ENCODE data around the gene TMEM132A. TPM values are rescaled to one million over a fixed set of nuclear protein-coding genes. Genes with fewer than 3 reads are reported as not detected.

Gene TMEM132A
- total and polyA plus RNA-seq, 4 donors = 0.60 to 1.6 (median 1.1) TPM

- TF ChIP-seq CTCF (IDR thresholded peaks at IDR 0.05; ENCODE audit: low read depth, low read length, missing input control) = no peak
- no peak for TF ChIP-seq JUND (IDR thresholded peaks at IDR 0.05)
- no peak for TF ChIP-seq SP1 (IDR thresholded peaks at IDR 0.05)
- TF ChIP-seq ATF3 (IDR thresholded peaks at IDR 0.05) = no peak
- no peak for TF ChIP-seq RXRA (IDR thresholded peaks at IDR 0.05)
- TF ChIP-seq RAD21 (IDR thresholded peaks at IDR 0.05) = no peak
- no peak for TF ChIP-seq HNF4A (conservative IDR thresholded peaks at IDR 0.05)
These were observed 23.4 kb downstream of the TMEM132A start (continued) for GRCh38 chr11:60947700-60948099.

- no peak for TF ChIP-seq NR2F2 (IDR thresholded peaks at IDR 0.05)
- no peak for TF ChIP-seq YY1 (IDR thresholded peaks at IDR 0.05)
- TF ChIP-seq GABPA (IDR thresholded peaks at IDR 0.05 in 1 of 2, conservative IDR thresholded peaks at IDR 0.05 in 1 of 2) = no peak
- TF ChIP-seq HNF4A (conservative IDR thresholded peaks at IDR 0.05) = no peak
- no peak for TF ChIP-seq REST (IDR thresholded peaks at IDR 0.05)
- no peak for TF ChIP-seq CTCF (IDR thresholded peaks at IDR 0.05; ENCODE audit: low read depth, low read length, missing input control)
- TF ChIP-seq MAX (IDR thresholded peaks at IDR 0.05) = no peak
- TF ChIP-seq TAF1 (conservative IDR thresholded peaks at IDR 0.05) = no peak
- TF ChIP-seq JUND (IDR thresholded peaks at IDR 0.05) = no peak
- TF ChIP-seq SP1 (IDR thresholded peaks at IDR 0.05) = no peak
- no peak for TF ChIP-seq ATF3 (IDR thresholded peaks at IDR 0.05)
- no peak for TF ChIP-seq HNF4G (IDR thresholded peaks at IDR 0.05)
- no peak for TF ChIP-seq RAD21 (IDR thresholded peaks at IDR 0.05)
- TF ChIP-seq FOXA2 (IDR thresholded peaks at IDR 0.05) = no peak
- TF ChIP-seq FOXA1 (IDR thresholded peaks at IDR 0.05) = no peak
- no peak for TF ChIP-seq EGR1 (IDR thresholded peaks at IDR 0.05; ENCODE audit: low read depth in 2 of 2)
- TF ChIP-seq ZBTB33 (IDR thresholded peaks at IDR 0.05) = no peak
- no peak for TF ChIP-seq RXRA (IDR thresholded peaks at IDR 0.05)
- Histone ChIP-seq H3K4me1 (ENCODE audit: control insufficient read depth in 4 of 4, insufficient read depth in 4 of 4, low read length in 3 of 4) (peaks cover 5 to 23% (median 14%) of the 10 kb centered on the region in 4 donors), H3K9me3 (ENCODE audit: control insufficient read depth in 4 of 4, low read length in 3 of 4) (no peaks in the 10 kb centered on the region), H3K27me3 (ENCODE audit: control insufficient read depth in 4 of 4, insufficient read depth in 4 of 4, low read length in 3 of 4) (no peaks in the 10 kb centered on the region), H3K4me3 (ENCODE audit: low read depth in 1 of 3, low read length in 3 of 3) (no peak overlapping the region), H3K36me3 (ENCODE audit: control insufficient read depth in 4 of 4, insufficient read depth in 3 of 4, low read depth in 1 of 4, low read length in 3 of 4) (peaks cover 0 to 9% (median 2%) of the 10 kb centered on the region in 4 donors), H3K9ac (ENCODE audit: low read depth in 1 of 2, low read length in 2 of 2) (no peak overlapping the region), H3K27ac (ENCODE audit: low read depth in 1 of 2, low read length in 2 of 2) (no peak overlapping the region)
- DNase-seq (ENCODE audit: low spot score) = no peak
- 85% methylated on average over 5 of the region's 5 CpGs for WGBS
These were observed 24.0 kb downstream of the TMEM132A start for GRCh38 chr11:60948250-60948649.
